ENCODE measurements around the gene THAP3. TPM values are rescaled to one million over a fixed set of nuclear protein-coding genes. Genes with fewer than 3 reads are reported as not detected.
A peak's percentile ranks its signal among the peaks of the same experiment; 100 is the strongest.

The THAP3 gene
- total RNA-seq, 3 donors from 2014 or later: 20.3 to 28.2 (median 28.1) TPM

DNA sequence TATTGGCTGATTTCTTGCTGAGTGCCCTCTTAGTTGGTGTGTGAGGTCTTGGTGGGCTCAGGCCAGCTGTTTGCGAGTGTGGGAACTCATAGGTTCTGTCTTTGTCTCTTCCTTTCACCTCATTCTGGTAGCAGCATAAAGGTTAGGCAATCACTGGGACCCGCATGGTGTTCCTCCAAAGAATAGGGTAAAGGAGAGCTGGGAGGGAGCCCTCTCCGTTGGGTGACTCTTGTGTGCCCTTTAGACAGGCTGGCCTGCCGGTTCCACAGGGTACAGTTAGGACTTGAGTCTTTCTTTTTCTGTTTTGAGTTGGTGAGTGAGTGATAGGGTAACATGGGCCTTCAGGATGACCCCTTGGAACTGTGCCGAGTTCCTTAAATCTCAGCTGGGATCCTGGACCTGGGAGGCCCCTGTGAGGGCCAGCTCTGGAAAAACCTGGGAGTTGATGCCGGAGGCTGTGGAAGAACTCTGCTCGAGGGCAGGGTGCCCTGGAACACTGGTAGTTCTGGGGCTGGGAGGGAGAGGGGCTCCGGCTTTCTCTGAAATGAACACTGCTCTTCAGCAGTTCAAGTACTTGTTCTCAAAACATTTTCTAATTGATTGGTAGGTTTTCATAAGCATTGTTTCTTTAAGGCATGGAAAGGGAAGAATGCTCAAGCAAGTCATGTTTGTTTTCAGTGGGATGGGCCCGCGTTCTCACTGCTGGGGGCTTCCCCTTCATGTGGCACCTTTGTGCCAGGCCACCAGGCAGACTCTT, 2.1 kb upstream of the THAP3 start:
- peak overlapping the region; percentile 92 to 95 for H3K27ac ChIP-seq
- no peak for DNase-seq (ENCODE audit: low spot score in 2 of 2)
- intact Hi-C loops (cut with DNase I; ENCODE audit: low total_unique reads): loop anchor here (10.0 kb wide), 1 partner anchor 68 kb away; the partner anchor contains the start of genes NOL9 and TAS1R1

DNA sequence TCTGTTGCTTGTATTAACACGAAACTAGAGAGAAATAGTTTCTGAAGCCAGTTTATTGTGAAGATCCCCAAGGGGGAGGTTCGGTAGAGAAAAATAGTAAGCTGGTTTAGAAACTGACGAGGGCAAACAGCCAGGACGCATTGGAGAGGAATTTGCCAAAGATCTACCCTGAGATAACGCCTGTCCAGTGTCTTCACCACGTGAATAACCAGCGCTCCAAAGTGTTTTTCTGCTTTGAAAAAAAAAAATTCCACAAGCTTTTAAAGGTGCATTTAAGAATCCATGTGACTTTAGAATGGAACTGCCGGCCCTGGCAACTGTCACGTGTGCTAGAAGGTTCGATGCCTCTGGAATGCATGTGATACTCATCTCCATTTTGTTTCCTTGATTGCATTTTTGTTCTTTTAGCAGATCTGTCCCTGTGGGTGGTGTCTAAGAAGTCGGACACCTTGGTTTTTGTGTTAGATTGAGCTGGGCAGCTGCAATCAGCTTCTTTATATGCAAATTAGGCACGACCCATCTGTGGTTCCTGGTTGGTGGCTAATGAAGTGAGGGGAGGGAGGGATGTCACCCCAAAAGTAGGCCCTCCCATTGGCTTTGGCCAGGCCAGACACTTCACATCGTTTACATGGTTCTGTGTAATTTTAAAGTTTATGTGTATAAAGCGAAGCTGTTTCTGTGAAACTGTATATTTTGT, 1.3 kb upstream of the THAP3 start:
- no peaks in the 10 kb centered on the region for H3K36me3 ChIP-seq
- H3K27ac ChIP-seq: peak overlapping the region; percentile 92 to 95
- H3K4me1 ChIP-seq: peaks cover 5 to 26% of the 10 kb centered on the region in 2 donors
- H3K27me3 ChIP-seq: no peaks in the 10 kb centered on the region
- H3K4me3 ChIP-seq: peak overlapping the region in 1 of 3 donors; percentile 44
- DNase-seq (ENCODE audit: low spot score in 2 of 2): no peak
- no peak for TF ChIP-seq CTCF (IDR thresholded peaks at IDR 0.05)
- TF ChIP-seq POLR2A (IDR thresholded peaks at IDR 0.05): no peak
- no peak for TF ChIP-seq POLR2AphosphoS5 (IDR thresholded peaks at IDR 0.05)
- intact Hi-C loops (cut with DNase I; ENCODE audit: low total_unique reads): loop anchor here (10.0 kb wide), 1 partner anchor 69 kb away; the partner anchor contains the start of genes NOL9 and TAS1R1
- no peaks in the 10 kb centered on the region for H3K9me3 ChIP-seq

More for the DNA sequence above, 2.1 kb upstream of the THAP3 start:
- Histone ChIP-seq H3K36me3 (no peaks in the 10 kb centered on the region), H3K27me3 (no peaks in the 10 kb centered on the region), H3K4me3 (peak overlapping the region in 1 of 3 donors; percentile 44), H3K9me3 (no peaks in the 10 kb centered on the region), H3K4me1 (peaks cover 5 to 26% of the 10 kb centered on the region in 2 donors)
- no peak for TF ChIP-seq CTCF (IDR thresholded peaks at IDR 0.05)

- Histone ChIP-seq H3K27me3 (no peaks in the 10 kb centered on the region), H3K36me3 (peaks cover 5% of the 10 kb centered on the region), H3K4me1 (peaks cover 5 to 26% of the 10 kb centered on the region in 2 donors), H3K27ac (peak overlapping the region; percentile 92 to 95), H3K4me3 (peak overlapping the region; percentile 75 to 97 (median 80)), H3K9me3 (no peaks in the 10 kb centered on the region)
- DNase-seq (ENCODE audit: low spot score in 2 of 2): no peak
- intact Hi-C loops (cut with DNase I; ENCODE audit: low total_unique reads): loop anchor here (10.0 kb wide), 1 partner anchor 71 kb away; the partner anchor contains the start of genes NOL9 and TAS1R1
- TF ChIP-seq CTCF (IDR thresholded peaks at IDR 0.05) (no peak), POLR2A (IDR thresholded peaks at IDR 0.05) (no peak), POLR2AphosphoS5 (IDR thresholded peaks at IDR 0.05) (peak in 1 of 3 donors; percentile 22)
These were observed 999 bp downstream of the THAP3 start for GRCh38 chr1:6625584-6626149.

- intact Hi-C loops (cut with DNase I; ENCODE audit: low total_unique reads): loop anchor here (10.0 kb wide), 1 partner anchor 72 kb away; the partner anchor contains the start of genes NOL9 and TAS1R1
- Histone ChIP-seq H3K4me3 (peak overlapping the region in 1 of 3 donors; percentile 97), H3K4me1 (peaks cover 5 to 25% of the 10 kb centered on the region in 2 donors), H3K27me3 (no peaks in the 10 kb centered on the region), H3K36me3 (peaks cover 5% of the 10 kb centered on the region), H3K9me3 (no peaks in the 10 kb centered on the region), H3K27ac (no peak overlapping the region)
- no peak for DNase-seq (ENCODE audit: low spot score in 2 of 2)
- no peak for TF ChIP-seq POLR2AphosphoS5 (IDR thresholded peaks at IDR 0.05)
- TF ChIP-seq CTCF (IDR thresholded peaks at IDR 0.05): no peak
- TF ChIP-seq POLR2A (IDR thresholded peaks at IDR 0.05): no peak
These were observed 2.4 kb downstream of the THAP3 start for GRCh38 chr1:6627031-6627430.
